ENCODE data around the gene ASRGL1. TPM values are rescaled to one million over a fixed set of nuclear protein-coding genes. Genes with fewer than 3 reads are reported as not detected.

Gene ASRGL1
- total and polyA plus RNA-seq, 8 donors: 1.9 to 26.6 (median 3.3) TPM

DNA sequence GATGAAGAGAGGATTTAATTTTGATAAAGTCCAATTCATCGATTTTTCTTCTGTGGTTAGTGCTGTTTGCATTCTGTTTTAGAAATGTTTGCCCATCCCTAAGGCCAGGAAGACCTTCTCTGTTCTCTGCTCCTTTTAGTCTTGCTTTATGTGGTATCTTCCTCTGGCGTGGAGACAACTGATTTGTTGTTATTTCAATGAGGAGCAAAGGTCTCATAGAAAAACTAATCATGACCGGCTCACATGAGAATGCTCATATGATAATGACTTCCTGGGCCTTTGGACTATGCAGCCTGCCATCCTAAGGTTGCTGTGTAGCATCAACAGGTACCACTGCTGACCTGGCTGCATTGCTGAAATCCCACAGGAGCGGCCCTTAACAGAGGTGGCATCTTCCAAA lies 101.4 kb downstream of the ASRGL1 start:
- intact Hi-C loops (cut with DNase I): no loop called here
- Histone ChIP-seq H3K9me3 (no peaks in the 10 kb centered on the region), H3K27ac (no peak overlapping the region), H3K4me1 (peaks cover 6 to 40% of the 10 kb centered on the region in 2 donors), H3K4me3 (no peak overlapping the region), H3K27me3 (no peaks in the 10 kb centered on the region), H3K36me3 (no peaks in the 10 kb centered on the region)
- ATAC-seq: no peak
- TF ChIP-seq, protein P1, sequence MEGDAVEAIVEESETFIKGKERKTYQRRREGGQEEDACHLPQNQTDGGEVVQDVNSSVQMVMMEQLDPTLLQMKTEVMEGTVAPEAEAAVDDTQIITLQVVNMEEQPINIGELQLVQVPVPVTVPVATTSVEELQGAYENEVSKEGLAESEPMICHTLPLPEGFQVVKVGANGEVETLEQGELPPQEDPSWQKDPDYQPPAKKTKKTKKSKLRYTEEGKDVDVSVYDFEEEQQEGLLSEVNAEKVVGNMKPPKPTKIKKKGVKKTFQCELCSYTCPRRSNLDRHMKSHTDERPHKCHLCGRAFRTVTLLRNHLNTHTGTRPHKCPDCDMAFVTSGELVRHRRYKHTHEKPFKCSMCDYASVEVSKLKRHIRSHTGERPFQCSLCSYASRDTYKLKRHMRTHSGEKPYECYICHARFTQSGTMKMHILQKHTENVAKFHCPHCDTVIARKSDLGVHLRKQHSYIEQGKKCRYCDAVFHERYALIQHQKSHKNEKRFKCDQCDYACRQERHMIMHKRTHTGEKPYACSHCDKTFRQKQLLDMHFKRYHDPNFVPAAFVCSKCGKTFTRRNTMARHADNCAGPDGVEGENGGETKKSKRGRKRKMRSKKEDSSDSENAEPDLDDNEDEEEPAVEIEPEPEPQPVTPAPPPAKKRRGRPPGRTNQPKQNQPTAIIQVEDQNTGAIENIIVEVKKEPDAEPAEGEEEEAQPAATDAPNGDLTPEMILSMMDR (IDR thresholded peaks at IDR 0.05): no peak
- no peak for DNase-seq

DNA sequence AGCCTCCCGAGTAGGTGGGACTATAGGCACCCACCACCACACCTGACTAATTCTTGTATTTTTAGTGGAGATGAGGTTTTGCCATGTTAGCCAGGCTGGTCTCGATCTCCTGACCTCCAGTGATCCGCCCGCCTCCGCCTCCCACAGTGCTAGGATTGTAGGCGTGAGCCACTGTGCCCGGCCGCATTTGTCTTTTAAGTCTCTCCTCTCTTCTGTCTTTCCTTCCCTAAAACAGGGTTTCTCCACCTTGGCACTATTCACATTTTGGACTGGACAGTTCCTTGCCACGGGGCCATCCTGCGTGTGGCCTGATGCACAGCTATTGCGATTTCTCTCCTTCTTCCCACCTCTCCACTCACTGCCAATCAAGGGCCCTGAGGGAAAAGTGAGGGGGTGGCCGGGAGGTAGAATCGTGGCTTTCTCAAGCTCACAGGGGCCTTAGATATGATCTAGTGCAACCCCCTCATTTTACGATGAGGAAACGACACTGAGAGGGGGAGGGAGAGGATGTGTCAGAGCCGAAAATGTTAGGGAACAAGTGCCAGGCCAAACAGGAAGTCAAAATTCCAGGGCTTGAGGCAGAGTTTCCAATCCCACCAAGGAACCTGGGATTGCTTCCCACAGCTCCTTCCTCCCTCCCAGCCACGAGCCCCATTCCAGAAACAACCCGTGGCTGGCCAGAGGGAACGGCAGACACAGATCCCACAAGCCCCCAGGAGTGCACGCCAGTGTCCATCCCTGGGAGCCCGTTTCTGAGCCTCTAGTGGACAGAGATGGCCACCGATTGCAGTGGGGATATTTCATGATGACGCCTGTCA lies 102.7 kb downstream of the ASRGL1 start:
- intact Hi-C loops (cut with DNase I): no loop called here
- peak in 1 of 4 donors; percentile 61 for DNase-seq
- peaks cover 0 to 9% of the 10 kb centered on the region in 2 donors for H3K27me3 ChIP-seq
- peak; percentile 8 for ATAC-seq
- H3K27ac ChIP-seq: peak overlapping the region; percentile 72 to 75
- peaks cover 11 to 45% of the 10 kb centered on the region in 2 donors for H3K4me1 ChIP-seq
- no peak overlapping the region for H3K4me3 ChIP-seq
- H3K36me3 ChIP-seq: no peaks in the 10 kb centered on the region
- TF ChIP-seq, protein P1 (IDR thresholded peaks at IDR 0.05): no peak
- no peaks in the 10 kb centered on the region for H3K9me3 ChIP-seq

Other genes starting within 250 kb of the ASRGL1 start
- gene INCENP, start 213.4 kb upstream of the ASRGL1 start, total RNA-seq: 10 to 100 TPM; 17.3 to 21.6 TPM
- gene INCENP, start 213.4 kb upstream of the ASRGL1 start, polyA plus RNA-seq (ENCODE audit: insufficient read length in 6 of 6): 10 to 100 TPM; 27.4 to 47.4 (median 32.1) TPM
- not detected for gene SCGB1D1, start 147.2 kb upstream of the ASRGL1 start, total RNA-seq
- gene SCGB1D1, start 147.2 kb upstream of the ASRGL1 start, polyA plus RNA-seq (ENCODE audit: insufficient read length in 6 of 6): not detected
- gene SCGB2A1, start 128.8 kb upstream of the ASRGL1 start, total RNA-seq: 1 to 10 TPM in 1 of 2 donors, not detected in 1; 3.4 TPM
- gene SCGB2A1, start 128.8 kb upstream of the ASRGL1 start, polyA plus RNA-seq (ENCODE audit: insufficient read length in 6 of 6): not detected
- not detected for gene SCGB1D2, start 95.2 kb upstream of the ASRGL1 start, total RNA-seq
- not detected for gene SCGB1D2, start 95.2 kb upstream of the ASRGL1 start, polyA plus RNA-seq (ENCODE audit: insufficient read length in 6 of 6)
- gene SCGB2A2, start 67.3 kb upstream of the ASRGL1 start, total RNA-seq: not detected
- not detected for gene SCGB2A2, start 67.3 kb upstream of the ASRGL1 start, polyA plus RNA-seq (ENCODE audit: insufficient read length in 6 of 6)
- not detected for gene SCGB1D4, start 38.4 kb upstream of the ASRGL1 start, total RNA-seq
- not detected for gene SCGB1D4, start 38.4 kb upstream of the ASRGL1 start, polyA plus RNA-seq (ENCODE audit: insufficient read length in 6 of 6)
- 100 to 1,000 TPM in 1 of 2 donors, 1 to 10 TPM in 1; 3.5 to 397 TPM for gene SCGB1A1, start 81.6 kb downstream of the ASRGL1 start, total RNA-seq
- gene SCGB1A1, start 81.6 kb downstream of the ASRGL1 start, polyA plus RNA-seq (ENCODE audit: insufficient read length in 6 of 6): 10 to 100 TPM in 5 of 6 donors, 1 to 10 TPM in 1; 5.9 to 49.7 (median 19.0) TPM
- gene AHNAK, start 209.4 kb downstream of the ASRGL1 start, total RNA-seq: 100 to 1,000 TPM; 437 to 636 TPM
- 100 to 1,000 TPM; 176 to 256 (median 209) TPM for gene AHNAK, start 209.4 kb downstream of the ASRGL1 start, polyA plus RNA-seq (ENCODE audit: insufficient read length in 6 of 6)
- 1,000 to 10,000 TPM in 1 of 2 donors, 100 to 1,000 TPM in 1; 973 to 1,076 TPM for gene EEF1G, start 236.4 kb downstream of the ASRGL1 start, total RNA-seq
- 1,000 to 10,000 TPM; 2,175 to 2,492 (median 2,304) TPM for gene EEF1G, start 236.4 kb downstream of the ASRGL1 start, polyA plus RNA-seq (ENCODE audit: insufficient read length in 6 of 6)

Measured in left lung (tissue), 10 donors.